NT2/D1 (cell line): ENCODE data around the gene ASIC2.

Source experiments
- YY1 ChIP-seq: IDR thresholded peaks from 2 replicates; pipeline ENCODE4 v1.6.1; 2011; ENCODE audit not compliant: insufficient read length, insufficient read depth
- ZNF274 ChIP-seq: IDR thresholded peaks from 2 replicates; pipeline ENCODE4 v1.6.1; 2011; ENCODE audit warnings: mild to moderate bottlenecking, low read depth, low read length

DNA sequence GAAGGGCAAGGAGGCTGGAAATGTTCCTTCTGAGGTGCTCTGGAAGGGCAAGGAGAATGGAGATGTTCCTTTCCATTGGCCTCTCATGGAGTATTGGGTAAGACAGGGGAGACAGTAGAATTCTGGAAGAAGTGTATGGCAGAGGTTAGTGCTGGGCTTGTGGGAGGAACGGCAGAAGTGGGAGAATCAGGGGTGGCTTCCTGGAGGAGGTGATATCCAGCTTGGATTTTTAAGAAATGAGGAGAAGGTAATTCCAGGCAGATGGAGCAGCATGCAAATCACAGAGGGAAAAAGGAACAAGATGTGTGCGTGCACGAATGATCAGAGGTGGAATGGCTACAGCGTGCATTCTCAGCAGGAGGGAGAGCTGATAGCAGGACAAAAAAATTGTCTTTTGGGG is 45.1 kb upstream of the ASIC2 start:
- TF ChIP-seq YY1 = no peak
- no peak for TF ChIP-seq ZNF274
